Body of pancreas (tissue), 4 donors: Measurements from ENCODE around the gene MEIOSIN. TPM values are rescaled to one million over a fixed set of nuclear protein-coding genes. Genes with fewer than 3 reads are reported as not detected.

Experiments
- ATAC-seq: fragments of 150-250 bp; one replicate; pipeline ENCODE4 v1.9.1; 2016
- DNase-seq, 4 donors: peaks; one replicate each; pipeline ENCODE4 v3.0.0-alpha.2; 2019
- H3K27ac ChIP-seq, 4 donors: fragments of 200-600 bp; sonication (generic); 1 replicate in 3 of 4; 2 replicates in 1 of 4; pipeline versions ENCODE4 v1.5.1 to v1.6.1; 2016 to 2019; ENCODE audit warnings: mild to moderate bottlenecking in 1 of 4, mixed read lengths in 1 of 4, moderate library complexity in 1 of 4
- H3K27me3 ChIP-seq, 2 donors: fragments of 200-600 bp; sonication (generic); one replicate each; pipeline ENCODE4 v1.6.0; 2016; ENCODE audit warnings: mild to moderate bottlenecking in 1 of 2
- H3K36me3 ChIP-seq, 2 donors: fragments of 200-600 bp; sonication (generic); replicated peaks in 1 of 2; 2 replicates each; pipeline ENCODE4 v1.5.1; 2016; ENCODE audit warnings: low read depth in 2 of 2; ENCODE audit not compliant: insufficient read depth in 1 of 2
- H3K4me1 ChIP-seq: fragments of 200-600 bp; sonication (generic); one replicate; pipeline ENCODE4 v1.6.0; 2016
- H3K4me3 ChIP-seq, 2 donors: fragments of 200-600 bp; sonication (generic); 1 replicate in 1 of 2; 2 replicates in 1 of 2; pipeline ENCODE4 v1.5.1; 2016 to 2019
- H3K9me3 ChIP-seq, 3 donors: fragments of 200-600 bp; sonication (generic); 1 replicate in 2 of 3; 2 replicates in 1 of 3; pipeline ENCODE4 v1.5.1; 2016
- POLR2A ChIP-seq, 3 donors: fragments of 450-650 bp; IDR thresholded peaks; one replicate each; pipeline ENCODE4 v1.6.1; 2016; ENCODE audit warnings: antibody characterized with exemption in 3 of 3, mild to moderate bottlenecking in 2 of 3
- WGBS, 2 donors: methylation state at CpG; one replicate each; pipeline ENCODE4 v1.1.5; 2017; 5-methylcytosine and 5-hydroxymethylcytosine counted together
- intact Hi-C: fragments of 100-400 bp; cut with DNase I; formaldehyde crosslinking; loops from one replicate; pipeline ENCODE4 v1.15.1; 2023
- total RNA-seq, 2 donors: library from RNA; depleted of rRNA; stranded (reverse); fragments of >200 nt; gene quantifications; one replicate each; pipeline ENCODE4 v1.1.0, GENCODE V29; 2016
- TF ChIP-seq, protein P1 (sequence below), 7 experiments: fragments of 450-650 bp in 4 of 7; fragments of 200-600 bp in 3 of 7; sonication (generic) in 3 of 7; IDR thresholded peaks; one replicate each; pipeline ENCODE4 v1.5.1; 2016 to 2019; ENCODE audit warnings: antibody characterized with exemption in 7 of 7

The MEIOSIN gene
- total RNA-seq, 2 donors from 2014 or later, result not detected

DNA sequence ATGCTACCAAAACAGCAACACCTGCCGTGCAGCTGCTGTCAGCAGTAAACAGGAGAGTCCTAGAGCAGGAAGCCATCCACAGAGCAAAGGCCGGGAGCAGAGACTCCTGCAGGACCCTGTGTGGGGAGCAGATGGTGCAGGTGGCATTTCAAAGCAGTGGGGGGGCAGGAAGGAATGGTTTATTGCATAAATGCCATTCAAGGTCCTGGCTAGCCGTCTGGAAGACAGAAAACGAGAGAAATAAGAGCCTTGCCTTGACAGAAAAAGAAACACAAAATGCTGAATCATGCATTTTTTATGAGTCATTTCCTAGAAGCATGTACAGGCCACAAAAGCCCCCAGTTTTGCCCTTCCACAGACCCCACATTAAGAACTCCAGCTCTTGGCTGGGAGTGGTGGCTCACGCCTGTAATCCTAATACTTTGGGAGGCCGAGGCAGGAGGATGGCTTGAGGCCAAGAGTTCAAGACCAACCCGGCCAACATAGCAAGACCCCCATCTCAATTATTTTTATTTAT, 76.5 kb downstream of the MEIOSIN start:
- Histone ChIP-seq H3K9me3 (no peaks in the 10 kb centered on the region), H3K4me3 (no peak overlapping the region), H3K36me3 (no peaks in the 10 kb centered on the region), H3K4me1 (no peaks in the 10 kb centered on the region), H3K27me3 (no peaks in the 10 kb centered on the region), H3K27ac (no peak overlapping the region)
- TF ChIP-seq, protein P1, sequence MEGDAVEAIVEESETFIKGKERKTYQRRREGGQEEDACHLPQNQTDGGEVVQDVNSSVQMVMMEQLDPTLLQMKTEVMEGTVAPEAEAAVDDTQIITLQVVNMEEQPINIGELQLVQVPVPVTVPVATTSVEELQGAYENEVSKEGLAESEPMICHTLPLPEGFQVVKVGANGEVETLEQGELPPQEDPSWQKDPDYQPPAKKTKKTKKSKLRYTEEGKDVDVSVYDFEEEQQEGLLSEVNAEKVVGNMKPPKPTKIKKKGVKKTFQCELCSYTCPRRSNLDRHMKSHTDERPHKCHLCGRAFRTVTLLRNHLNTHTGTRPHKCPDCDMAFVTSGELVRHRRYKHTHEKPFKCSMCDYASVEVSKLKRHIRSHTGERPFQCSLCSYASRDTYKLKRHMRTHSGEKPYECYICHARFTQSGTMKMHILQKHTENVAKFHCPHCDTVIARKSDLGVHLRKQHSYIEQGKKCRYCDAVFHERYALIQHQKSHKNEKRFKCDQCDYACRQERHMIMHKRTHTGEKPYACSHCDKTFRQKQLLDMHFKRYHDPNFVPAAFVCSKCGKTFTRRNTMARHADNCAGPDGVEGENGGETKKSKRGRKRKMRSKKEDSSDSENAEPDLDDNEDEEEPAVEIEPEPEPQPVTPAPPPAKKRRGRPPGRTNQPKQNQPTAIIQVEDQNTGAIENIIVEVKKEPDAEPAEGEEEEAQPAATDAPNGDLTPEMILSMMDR (IDR thresholded peaks at IDR 0.05), result no peak
- TF ChIP-seq POLR2A (IDR thresholded peaks at IDR 0.05), result no peak
- ATAC-seq, result no peak
- intact Hi-C loops, result no loop called here
- no peak for DNase-seq
- WGBS, 2 donors, result 50 to 64% methylated on average over 7 of the region's 7 CpGs

DNA sequence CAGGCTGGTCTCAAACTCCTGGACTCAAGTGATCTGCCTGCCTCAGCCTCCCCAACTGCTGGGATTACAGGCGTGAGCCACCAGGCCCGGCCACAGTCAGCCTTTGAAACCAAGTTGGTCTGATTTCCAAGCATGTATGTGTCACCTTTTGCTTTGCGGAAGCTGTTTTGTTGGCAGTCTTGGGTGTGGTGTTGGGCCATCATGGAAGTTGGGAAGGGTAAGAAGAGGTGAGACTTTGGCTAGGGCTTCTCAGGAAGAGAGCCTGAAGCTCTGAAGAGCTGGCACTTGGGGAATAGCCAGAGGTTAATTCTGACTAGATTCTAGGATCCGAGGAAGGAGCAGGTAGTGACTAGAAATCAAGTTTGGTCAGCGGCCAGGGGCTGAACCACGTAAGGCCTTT, 79.1 kb downstream of the MEIOSIN start:
- ATAC-seq, result no peak
- Histone ChIP-seq H3K9me3 (no peaks in the 10 kb centered on the region), H3K36me3 (no peaks in the 10 kb centered on the region), H3K27me3 (no peaks in the 10 kb centered on the region), H3K27ac (no peak overlapping the region), H3K4me3 (no peak overlapping the region), H3K4me1 (no peaks in the 10 kb centered on the region)
- TF ChIP-seq, protein P1 (IDR thresholded peaks at IDR 0.05), result no peak
- no peak for TF ChIP-seq POLR2A (IDR thresholded peaks at IDR 0.05)
- WGBS, 2 donors, result 75 to 85% methylated on average over 6 of the region's 6 CpGs
- intact Hi-C loops, result no loop called here
- DNase-seq, result no peak

Other genes with a start within 250 kb of the MEIOSIN start
- gene RTN2, start 236.4 kb upstream of the MEIOSIN start, total RNA-seq, result 1 to 10 TPM; 2.9 to 5.6 TPM
- gene PPM1N, start 235.0 kb upstream of the MEIOSIN start, total RNA-seq, result not detected
- 10 to 100 TPM; 27.0 to 29.7 TPM for gene VASP, start 226.0 kb upstream of the MEIOSIN start, total RNA-seq
- gene OPA3, start 148.6 kb upstream of the MEIOSIN start, total RNA-seq, result 10 to 100 TPM in 1 of 2 donors, 1 to 10 TPM in 1; 4.2 to 22.7 TPM
- 1 to 10 TPM in 1 of 2 donors, under 1 TPM in 1; 0.99 to 1.3 TPM for gene GPR4, start 131.2 kb upstream of the MEIOSIN start, total RNA-seq
- gene EML2, start 94.0 kb upstream of the MEIOSIN start, total RNA-seq, result 10 to 100 TPM; 25.7 to 60.6 TPM
- 1 to 10 TPM; 3.9 to 9.2 TPM for gene GIPR, start 65.2 kb upstream of the MEIOSIN start, total RNA-seq
- gene SNRPD2, start 41.5 kb upstream of the MEIOSIN start, total RNA-seq, result 10 to 100 TPM; 25.1 to 66.4 TPM
- gene QPCTL, start 40.8 kb upstream of the MEIOSIN start, total RNA-seq, result 1 to 10 TPM; 2.1 to 4.0 TPM
- 10 to 100 TPM in 1 of 2 donors, 1 to 10 TPM in 1; 7.8 to 11.9 TPM for gene FBXO46, start 2.5 kb upstream of the MEIOSIN start, total RNA-seq
- 10 to 100 TPM; 21.0 to 60.3 TPM for gene SIX5, start 35.8 kb downstream of the MEIOSIN start, total RNA-seq
- 10 to 100 TPM; 57.9 to 81.4 TPM for gene DMPK, start 49.1 kb downstream of the MEIOSIN start, total RNA-seq
- 10 to 100 TPM; 19.7 to 20.4 TPM for gene DMWD, start 59.4 kb downstream of the MEIOSIN start, total RNA-seq
- gene RSPH6A, start 81.9 kb downstream of the MEIOSIN start, total RNA-seq, result under 1 TPM in 1 of 2 donors, not detected in 1; 0.33 TPM
- 10 to 100 TPM; 23.3 to 32.3 TPM for gene SYMPK, start 129.7 kb downstream of the MEIOSIN start, total RNA-seq
- gene FOXA3, start 130.9 kb downstream of the MEIOSIN start, total RNA-seq, result 10 to 100 TPM in 1 of 2 donors, 1 to 10 TPM in 1; 3.0 to 16.3 TPM
- 10 to 100 TPM; 24.1 to 25.1 TPM for gene IRF2BP1, start 152.7 kb downstream of the MEIOSIN start, total RNA-seq
- gene MYPOP, start 169.2 kb downstream of the MEIOSIN start, total RNA-seq, result 10 to 100 TPM in 1 of 2 donors, 1 to 10 TPM in 1; 6.7 to 13.5 TPM
- gene NANOS2, start 181.3 kb downstream of the MEIOSIN start, total RNA-seq, result not detected
- 1 to 10 TPM; 1.3 to 1.6 TPM for gene NOVA2, start 240.4 kb downstream of the MEIOSIN start, total RNA-seq